HG02610 (cell line): ENCODE data around the gene TP53.
A peak's percentile ranks its signal among the peaks of the same experiment; 100 is the strongest.

Source experiments
- ATAC-seq: cut with Tn5 transposase; IDR thresholded peaks from one replicate; pipeline ENCODE4 v1.9.1; 2021; ENCODE audit warnings: mild to moderate bottlenecking, moderate library complexity; ENCODE audit not compliant: unreplicated experiment

TP53 gene

DNA sequence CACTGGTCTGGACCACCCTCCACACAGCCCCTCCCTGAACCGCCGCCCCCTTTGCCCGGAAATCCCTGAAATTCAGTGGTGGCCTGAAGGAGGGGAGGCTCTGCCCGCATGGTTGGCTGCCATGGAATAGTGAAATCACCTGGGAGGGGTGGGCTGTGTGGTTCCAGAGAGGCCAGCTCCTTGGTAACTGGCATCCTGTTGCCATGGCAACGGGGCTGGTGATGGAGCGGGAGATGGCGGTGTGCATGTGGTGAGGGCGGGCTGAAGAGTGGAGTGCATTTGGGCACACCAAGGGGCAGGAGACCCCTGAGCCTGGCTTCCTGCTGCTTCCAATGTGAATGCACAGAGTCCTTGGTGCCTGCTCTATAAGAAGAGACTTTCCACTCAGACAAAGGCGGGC lies 20.2 kb upstream of the TP53 start:
- no peak for ATAC-seq

DNA sequence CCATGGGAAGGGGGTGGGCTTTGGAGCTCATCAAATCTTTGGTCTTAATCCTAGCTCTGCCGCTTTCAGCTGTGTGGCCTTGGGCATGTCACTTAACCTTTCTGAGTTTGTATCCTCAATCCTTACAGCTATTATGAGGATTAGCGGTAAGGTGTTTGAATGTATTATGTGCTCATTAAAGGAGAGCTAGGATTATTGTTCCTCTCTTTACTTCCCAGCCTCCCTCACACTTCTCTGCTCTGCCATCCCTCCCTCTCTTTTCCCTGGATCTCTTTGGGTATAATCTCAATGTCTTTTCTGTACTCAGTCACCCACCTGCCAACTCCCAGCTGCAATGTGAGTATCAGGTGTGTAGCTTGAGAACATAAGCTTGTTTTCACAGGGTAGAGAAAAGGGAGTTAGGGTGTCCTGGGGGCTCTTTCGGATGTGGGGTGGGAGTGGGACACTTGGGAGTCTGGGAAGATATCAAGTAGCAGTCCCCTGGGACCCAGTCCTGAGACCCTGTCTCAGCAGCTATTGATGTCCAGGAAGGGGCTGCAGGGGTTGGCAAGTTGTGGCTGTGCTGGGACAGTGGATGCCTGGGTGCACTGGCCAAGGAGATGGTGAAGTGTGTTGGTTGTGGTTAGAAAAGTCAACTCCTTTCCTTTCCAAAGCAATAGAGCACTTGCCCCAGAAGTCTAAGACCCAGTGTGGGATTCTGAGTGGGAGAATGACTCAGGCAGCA lies 19.5 kb upstream of the TP53 start:
- ATAC-seq: no peak

DNA sequence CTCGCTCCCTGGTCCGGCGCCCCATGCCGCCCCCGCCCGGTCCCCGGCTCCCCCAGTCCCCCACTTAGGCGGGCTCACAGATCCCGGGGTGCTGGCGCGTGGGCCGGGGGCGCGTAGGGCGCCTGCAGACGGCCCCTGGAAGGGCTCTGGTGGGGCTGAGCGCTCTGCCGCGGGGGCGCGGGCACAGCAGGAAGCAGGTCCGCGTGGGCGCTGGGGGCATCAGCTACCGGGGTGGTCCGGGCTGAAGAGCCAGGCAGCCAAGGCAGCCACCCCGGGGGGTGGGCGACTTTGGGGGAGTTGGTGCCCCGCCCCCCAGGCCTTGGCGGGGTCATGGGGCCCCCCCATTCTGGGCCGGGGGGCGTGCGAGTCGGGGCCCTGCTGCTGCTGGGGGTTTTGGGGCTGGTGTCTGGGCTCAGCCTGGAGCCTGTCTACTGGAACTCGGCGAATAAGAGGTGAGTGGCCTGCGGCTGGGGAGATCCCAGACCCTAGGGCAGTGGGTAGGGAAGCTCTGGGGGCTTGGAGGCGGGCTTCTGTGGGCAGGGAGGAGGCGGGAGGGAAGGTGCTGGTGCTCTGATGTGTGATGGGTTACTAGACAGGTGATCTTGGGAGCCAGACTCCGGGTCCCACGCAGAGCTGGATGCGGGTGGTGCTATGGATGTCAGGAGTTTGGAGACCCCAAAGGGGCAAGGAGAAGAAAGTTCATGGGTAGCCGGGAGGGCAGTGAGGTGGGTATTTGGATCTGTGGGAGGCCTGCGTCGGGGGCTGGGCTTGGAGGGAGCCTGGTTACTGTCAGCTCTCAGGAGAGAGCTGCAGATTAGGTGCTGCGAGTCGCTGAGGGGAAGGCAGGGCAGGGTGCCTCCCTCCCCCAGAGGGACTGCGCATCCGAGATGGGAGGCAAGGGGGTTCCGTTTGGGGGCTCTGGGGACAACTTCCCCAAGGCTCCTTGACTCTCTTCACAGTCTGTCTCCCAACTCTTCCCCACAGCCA lies 18.3 kb upstream of the TP53 start:
- no peak for ATAC-seq

DNA sequence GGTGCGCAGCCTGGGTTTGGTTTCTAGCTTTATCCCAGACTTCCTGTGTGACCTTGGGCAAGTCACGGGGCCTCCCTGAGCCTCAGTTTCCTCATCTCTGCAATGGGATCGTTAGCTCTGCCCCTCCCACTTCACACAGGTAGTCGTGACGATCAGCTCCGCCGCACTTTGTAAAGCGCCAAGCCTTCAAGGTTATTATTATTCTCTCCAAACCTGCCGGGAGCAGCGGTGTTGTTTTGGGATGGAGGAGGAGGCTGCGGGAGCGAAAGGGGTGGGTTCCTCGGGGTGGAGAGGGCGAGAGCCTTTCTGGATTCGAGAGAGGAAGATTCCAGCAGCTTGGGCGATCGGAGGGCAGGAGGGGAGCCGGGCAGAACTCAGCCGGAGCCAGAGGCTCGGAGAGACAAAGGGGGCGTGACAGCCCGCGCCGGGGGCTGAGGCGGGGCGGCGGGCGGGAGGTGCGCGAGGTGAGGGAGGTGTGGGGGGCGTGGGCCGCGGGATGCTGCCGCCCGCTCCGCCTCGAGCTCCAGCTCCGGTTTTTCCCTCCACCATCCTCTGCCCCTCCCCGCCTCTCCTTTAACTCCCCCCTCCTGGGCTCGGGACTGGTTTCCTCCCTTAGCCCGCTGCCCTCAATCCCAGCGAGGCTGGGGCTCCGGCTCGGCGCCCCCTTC lies 17.4 kb upstream of the TP53 start, which contains the start of gene EFNB3:
Gene EFNB3, plus strand, starts transcription at position 602 of the 668 bp plus-strand sequence. CDS start 397 bp downstream, outside the sequence.
- no peak for ATAC-seq

DNA sequence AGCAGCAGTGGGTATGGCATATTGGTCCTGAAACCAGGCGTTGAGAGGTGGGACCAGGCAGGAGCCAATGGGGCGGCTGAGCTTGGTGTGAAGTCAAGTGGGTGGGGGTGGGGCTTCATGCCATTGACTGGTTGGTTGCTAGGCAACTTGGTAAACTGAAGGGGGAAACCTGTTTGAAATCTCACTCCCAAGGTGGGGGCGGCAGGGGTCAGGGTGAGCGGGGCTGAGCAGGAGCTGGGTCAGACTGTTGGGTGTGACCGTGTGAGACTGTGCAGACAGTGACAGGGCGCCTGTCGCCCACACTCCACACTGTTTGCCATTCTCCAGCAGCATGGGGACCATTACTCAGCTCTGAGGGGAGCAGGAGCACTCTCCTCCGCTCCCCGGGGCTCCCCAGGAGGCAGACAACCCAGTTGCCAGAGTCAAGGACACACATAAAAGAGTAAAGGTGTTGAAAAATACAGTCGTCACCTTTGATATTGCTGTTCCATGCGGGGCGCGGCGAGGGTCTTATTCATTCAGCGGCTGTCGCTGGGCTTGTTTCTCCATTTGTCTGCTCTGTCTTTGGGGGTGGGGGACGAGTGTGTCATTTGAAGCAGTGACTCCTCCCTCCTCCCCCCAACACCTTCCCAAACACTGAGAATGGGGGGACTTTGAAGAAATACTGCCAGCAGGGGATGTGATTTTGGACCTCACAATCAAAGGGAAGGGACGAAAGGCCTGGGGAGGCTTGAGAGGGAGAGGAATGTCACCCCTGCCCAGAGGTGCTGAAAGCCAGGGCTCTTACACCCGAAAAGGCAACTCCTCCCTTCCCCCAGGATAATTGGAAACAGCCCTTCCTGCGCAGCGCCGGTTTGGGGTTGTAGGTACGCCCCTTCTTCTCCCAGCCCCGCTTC lies 16.5 kb upstream of the TP53 start:
- ATAC-seq: no peak

DNA sequence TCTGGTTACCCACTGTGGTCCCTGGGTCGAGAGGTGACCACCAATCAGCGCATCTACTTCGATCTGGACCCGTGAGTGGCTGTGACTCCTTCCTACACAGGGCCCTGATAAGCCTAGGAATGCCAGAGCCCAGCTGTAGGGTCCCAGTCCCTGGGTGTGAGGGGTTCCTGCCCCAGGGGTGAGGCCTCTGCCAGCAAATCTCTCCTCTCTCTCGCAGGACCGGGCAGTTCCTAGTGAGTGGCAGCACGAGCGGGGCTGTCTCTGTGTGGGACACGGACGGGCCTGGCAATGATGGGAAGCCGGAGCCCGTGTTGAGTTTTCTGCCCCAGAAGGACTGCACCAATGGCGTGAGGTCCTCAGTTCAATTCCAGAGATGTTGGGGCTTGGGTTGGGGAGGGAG lies 15.5 kb upstream of the TP53 start:
- no peak for ATAC-seq

DNA sequence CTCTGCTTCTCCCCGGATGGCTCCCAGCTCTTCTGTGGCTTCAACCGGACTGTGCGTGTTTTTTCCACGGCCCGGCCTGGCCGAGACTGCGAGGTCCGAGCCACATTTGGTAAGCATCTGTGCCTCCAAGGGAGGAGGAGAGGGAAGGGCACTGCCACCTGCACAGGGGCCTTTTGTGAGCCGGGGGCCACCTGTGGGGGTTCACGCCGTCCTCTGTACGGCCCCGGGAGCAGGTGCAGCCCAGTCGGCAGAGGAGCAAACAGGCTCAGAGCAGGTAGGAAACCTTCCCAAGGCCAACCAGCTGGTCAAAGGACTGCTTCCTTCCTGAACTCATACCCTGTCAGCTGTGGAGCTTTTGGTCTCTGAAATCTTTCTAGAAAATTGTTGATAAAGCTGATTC lies 14.4 kb upstream of the TP53 start:
- ATAC-seq: no peak

DNA sequence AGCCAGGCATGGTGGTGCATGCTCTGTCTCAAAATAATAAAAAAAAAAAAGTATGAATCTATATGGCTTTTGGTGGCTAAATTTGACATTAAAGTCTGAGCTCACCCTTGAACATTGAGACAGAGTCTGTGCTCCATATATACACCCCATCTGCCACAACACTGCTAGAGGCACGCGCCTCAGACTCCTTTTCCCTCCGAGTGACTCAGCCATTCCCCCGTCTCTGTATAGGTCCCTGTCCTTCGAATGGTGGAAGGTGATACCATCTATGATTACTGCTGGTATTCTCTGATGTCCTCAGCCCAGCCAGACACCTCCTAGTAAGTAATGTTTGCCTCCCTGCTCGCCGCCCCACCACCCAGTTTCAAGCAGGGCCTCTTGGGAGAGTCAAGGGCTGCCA lies 13.2 kb upstream of the TP53 start:
- no peak for ATAC-seq

DNA sequence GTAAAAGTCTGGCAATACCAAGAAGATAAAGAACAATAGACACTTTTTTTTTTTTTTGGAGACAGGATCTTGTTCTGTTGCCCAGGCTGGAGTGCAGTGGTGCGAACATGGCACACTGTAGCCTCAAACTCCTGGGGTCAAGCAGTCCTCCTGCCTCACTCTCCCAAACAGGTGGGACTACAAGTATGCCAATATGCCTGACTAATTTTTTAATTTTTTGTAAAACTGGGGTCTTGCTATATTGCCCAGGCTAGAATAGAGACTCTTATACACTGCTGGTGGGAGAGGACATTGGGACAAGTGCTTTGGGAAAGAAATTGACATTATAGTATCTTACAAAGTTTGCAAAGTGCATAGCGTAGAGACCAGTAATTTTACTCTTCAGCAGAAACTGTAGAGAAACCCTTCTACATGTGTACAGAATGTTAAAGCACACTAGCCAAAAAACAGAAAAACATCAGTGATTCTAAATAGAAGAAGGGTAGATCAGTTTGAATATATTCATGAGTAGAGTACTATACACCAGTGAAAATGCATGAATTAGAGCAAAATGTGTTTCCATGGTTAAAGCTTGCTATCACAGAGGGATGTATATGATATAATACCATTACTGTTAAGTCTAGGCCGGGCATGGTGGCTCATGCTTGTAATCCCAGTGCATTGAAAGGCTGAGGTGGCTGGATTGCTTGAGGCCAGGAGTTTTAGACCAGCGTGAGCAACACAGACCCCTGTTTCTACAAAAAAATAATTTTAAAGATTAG lies 10.7 kb upstream of the TP53 start:
- ATAC-seq: no peak

DNA sequence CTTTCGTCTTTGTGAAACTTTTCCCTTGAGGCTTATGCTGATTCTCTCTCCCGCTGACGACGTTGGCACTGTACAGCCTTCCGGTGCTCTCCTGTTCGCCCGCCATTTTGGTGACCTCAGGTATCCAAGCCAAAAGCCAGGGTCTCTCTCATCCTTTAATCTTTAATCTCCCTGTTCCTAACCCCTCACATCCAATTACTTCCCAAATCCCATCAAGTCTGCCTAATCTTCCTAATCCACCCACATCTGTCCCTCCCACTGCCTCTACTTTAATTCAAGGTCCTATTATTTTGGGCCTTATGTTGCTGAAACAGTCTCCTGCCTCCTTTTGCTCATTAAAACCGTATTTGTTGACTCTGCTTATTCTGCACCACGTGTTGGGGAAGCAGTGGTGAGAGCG lies 8.3 kb upstream of the TP53 start:
- ATAC-seq: no peak

DNA sequence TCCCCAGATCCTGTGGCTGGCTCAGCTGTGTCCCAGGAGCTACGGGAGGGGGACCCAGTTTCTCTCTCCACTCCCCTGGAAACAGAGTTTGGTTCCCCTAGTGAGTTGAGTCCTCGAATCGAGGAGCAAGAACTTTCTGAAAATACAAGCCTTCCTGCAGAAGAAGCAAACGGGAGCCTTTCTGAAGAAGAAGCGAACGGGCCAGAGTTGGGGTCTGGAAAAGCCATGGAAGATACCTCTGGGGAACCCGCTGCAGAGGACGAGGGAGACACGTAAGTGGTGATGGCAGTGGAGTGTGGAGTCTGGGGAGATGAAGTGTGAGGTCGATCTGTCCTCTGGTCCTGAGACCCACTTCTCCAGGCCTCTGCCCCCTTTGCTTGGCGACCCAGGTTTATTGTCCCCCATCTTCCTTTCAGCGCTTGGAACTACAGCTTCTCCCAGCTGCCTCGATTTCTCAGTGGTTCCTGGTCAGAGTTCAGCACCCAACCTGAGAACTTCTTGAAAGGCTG lies 1.6 kb upstream of the TP53 start:
- ATAC-seq: no peak

DNA sequence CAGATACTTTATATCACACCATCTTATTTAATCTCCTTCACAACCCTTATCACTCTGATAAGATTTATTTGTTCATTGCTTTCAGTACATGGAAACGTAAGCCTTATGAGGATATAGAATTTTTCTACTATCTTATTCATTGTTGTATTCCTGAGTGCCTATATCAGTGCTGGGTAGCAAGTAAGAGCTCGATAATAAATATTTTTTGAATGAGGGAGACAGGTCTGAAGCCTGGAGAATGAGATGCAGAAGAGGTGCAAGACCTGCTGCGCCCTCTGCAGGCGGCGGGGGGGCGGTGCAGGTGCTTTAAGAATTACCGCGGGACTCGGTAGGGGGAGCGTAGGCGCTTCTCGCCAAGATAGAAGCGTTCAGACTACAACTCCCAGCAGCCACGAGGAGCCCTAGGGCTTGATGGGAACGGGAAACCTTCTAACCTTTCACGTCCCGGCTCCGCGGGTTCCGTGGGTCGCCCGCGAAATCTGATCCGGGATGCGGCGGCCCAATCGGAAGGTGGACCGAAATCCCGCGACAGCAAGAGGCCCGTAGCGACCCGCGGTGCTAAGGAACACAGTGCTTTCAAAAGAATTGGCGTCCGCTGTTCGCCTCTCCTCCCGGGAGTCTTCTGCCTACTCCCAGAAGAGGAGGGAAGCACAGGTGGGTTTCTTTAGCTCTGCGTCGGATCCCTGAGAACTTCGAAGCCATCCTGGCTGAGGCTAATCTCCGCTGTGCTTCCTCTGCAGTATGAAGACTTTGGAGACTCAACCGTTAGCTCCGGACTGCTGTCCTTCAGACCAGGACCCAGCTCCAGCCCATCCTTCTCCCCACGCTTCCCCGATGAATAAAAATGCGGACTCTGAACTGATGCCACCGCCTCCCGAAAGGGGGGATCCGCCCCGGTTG lies 868 bp upstream of the TP53 start, which contains the start of gene WRAP53:
Gene WRAP53, plus strand, starts transcription at position 570 of the 900 bp plus-strand sequence. Its CDS starts 172 bp downstream, at position 742.
- ATAC-seq: peak; percentile 74

DNA sequence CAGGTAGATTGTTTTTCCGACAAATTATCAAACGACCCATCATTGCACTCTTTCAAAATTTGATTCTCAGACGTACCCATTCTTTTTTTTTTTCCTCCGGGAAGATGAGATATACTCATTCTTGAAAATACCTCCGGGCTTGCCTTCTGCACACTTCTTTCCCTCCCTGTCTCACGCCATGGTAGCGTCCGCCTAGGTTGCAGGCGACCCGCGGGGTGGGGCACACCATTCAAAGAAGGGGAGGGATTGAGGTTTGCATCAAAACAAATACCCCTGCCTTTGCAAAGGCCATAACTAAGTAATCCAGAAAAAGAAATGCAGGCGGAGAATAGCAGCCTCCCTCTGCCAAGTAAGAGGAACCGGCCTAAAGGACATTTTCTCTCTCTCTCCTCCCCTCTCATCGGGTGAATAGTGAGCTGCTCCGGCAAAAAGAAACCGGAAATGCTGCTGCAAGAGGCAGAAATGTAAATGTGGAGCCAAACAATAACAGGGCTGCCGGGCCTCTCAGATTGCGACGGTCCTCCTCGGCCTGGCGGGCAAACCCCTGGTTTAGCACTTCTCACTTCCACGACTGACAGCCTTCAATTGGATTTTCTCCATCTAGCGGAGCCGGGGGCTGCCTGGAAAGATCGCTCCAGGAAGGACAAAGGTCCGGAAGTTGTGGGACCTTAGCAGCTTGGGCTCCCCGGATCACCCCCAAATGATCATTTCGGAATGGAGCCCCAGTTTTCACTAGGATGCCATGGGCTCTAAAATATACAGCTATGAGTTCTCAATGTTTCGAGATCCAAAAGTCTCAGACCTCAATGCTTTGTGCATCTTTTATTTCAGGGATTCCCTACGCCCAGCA lies 843 bp downstream of the TP53 start:
- ATAC-seq: peak; percentile 49

DNA sequence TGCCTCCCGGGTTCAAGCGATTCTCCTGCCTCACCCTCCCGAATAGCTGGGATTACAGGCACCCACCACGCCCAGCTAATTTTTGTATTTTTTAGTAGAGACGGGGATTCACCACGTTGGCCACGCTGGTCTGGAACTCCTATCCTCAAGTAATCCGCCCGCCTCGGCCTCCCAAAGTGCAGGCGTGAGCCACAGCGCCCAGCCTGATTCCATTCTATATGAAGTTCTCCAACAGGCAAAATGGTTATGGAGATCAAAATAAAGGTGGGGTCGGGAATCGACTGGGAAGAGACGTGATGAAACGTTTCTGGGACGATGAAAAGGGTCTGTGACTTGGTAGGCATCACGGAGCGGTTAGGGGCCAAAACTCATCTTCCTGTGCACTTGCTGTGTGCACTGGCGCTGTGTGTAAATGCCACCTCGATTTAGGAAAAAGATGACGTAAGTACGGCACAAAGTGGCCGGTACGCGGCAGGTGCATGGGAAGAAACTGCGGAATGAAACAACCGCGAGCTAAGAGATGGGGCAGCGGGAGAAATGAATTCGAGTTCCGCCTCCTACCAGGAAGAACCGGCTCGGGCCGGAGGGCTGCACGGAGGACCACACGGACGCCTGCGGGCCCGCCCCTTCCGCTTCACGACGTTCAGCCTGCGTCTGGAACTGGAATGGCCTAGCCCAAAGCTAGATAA lies 1.6 kb downstream of the TP53 start:
- peak; percentile 66 for ATAC-seq

DNA sequence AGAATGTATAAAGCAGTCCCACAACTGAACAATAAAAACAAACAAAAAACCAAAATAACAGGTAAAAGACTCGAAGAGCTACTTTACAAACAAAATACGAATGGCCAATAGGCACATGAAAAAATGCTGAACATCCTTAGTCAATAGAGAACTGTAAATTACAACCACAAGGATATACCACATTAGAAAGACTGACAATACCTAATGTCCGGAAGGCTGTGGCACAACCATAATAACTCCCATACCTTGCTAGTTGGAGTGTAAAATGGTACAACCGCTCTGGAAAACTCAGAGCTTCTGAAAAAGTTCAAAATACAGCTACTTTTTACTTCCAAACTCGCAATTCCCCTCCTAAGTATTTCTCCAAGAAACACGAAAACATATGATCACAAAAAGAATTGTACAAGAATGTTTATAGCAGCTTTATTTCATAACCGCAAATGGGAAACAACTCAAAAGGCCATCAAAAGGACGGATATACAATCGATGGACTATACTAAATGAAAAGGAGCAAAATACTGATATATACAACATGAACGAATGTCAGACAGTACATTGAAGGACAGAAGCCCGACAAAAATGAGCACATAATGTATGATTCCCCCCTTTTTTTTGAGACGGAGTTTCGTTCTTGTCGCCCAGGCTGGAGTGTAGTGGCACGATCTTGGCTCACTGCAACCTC lies 2.3 kb downstream of the TP53 start:
- no peak for ATAC-seq

DNA sequence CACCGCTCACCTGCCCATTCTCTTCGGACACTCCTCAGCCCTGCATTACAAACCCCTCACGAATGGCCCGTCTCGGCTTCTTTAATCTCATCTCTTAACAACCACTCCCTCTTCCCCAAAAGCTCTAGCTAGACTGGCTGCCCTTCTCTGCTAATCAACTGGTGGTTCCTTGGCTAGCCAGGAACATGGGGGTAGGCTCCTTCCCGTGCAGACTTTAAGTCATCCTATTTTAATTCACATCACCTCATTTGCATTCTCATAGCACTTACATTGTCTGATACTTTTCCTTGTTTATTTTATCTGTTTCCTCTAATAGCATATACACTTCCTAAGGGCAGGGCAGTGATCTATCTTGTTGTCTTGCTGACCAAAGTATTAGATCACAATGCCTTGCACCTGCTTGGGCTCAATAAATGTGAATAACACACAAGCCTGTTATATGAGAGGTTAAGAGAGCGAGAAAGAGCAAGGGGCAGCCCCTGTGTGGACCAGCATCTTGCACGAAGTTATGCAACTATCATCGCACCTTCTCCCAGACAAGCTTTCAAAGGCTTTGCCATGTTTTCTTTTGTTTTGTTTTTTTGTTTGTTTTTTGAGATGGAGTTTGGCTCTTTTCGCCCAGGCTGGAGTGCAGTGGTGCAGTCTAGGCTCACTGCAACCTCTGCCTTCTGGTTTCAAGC lies 9.8 kb downstream of the TP53 start:
- ATAC-seq: no peak
